Parathyroid adenoma (tissue), 2 donors: Measurements from ENCODE around the gene IRAK2.

Experiments used
- H2AFZ ChIP-seq: fragments of 300-600 bp; sonication (generic); one replicate; pipeline ENCODE4 v1.7.0; 2017; ENCODE audit warnings: antibody characterized with exemption, mild to moderate bottlenecking
- H3K27ac ChIP-seq: fragments of 300-600 bp; sonication (generic); one replicate; pipeline ENCODE4 v1.7.0; 2017
- H3K27me3 ChIP-seq: fragments of 300-600 bp; sonication (generic); one replicate; pipeline ENCODE4 v1.7.0; 2017; ENCODE audit warnings: low read length; ENCODE audit not compliant: control insufficient read depth, insufficient read depth
- H3K36me3 ChIP-seq: fragments of 300-600 bp; sonication (generic); one replicate; pipeline ENCODE4 v1.7.0; 2017; ENCODE audit warnings: low read length; ENCODE audit not compliant: control insufficient read depth, insufficient read depth
- H3K4me1 ChIP-seq: fragments of 300-600 bp; sonication (generic); one replicate; pipeline ENCODE4 v1.7.0; 2017; ENCODE audit warnings: control low read depth
- H3K4me2 ChIP-seq: fragments of 300-600 bp; sonication (generic); one replicate; pipeline ENCODE4 v1.7.0; 2017; ENCODE audit warnings: low read length
- H3K4me3 ChIP-seq: fragments of 300-600 bp; sonication (generic); one replicate; pipeline ENCODE4 v1.7.0; 2017; ENCODE audit warnings: low read depth, low read length
- H3K79me2 ChIP-seq: fragments of 300-600 bp; sonication (generic); one replicate; pipeline ENCODE4 v1.7.0; 2017; ENCODE audit warnings: control low read depth
- H3K9ac ChIP-seq: fragments of 300-600 bp; sonication (generic); one replicate; pipeline ENCODE4 v1.7.0; 2017; ENCODE audit warnings: mild to moderate bottlenecking
- H3K9me3 ChIP-seq: fragments of 300-600 bp; sonication (generic); one replicate; pipeline ENCODE4 v1.7.0; 2017; ENCODE audit warnings: low read length; ENCODE audit not compliant: control insufficient read depth
- TF ChIP-seq, protein P1 (sequence below): fragments of 300-600 bp; sonication (generic); IDR thresholded peaks from one replicate; pipeline ENCODE4 v1.7.0; 2017; ENCODE audit warnings: antibody characterized with exemption, mild to moderate bottlenecking
- donor health status: primary hyperparathyroidism.

IRAK2 gene

GRCh38 chr3:10287936-10288574 lies 123.3 kb downstream of the IRAK2 start:
- Histone ChIP-seq H3K4me1 (no peaks in the 10 kb centered on the region), H3K9ac (no peak overlapping the region), H3K4me2 (no peak overlapping the region), H3K27ac (no peak overlapping the region), H2AFZ (no peak overlapping the region), H3K9me3 (no peaks in the 10 kb centered on the region), H3K79me2 (no peaks in the 10 kb centered on the region), H3K27me3 (no peaks in the 10 kb centered on the region), H3K4me3 (no peak overlapping the region), H3K36me3 (no peaks in the 10 kb centered on the region)
- TF ChIP-seq, protein P1, sequence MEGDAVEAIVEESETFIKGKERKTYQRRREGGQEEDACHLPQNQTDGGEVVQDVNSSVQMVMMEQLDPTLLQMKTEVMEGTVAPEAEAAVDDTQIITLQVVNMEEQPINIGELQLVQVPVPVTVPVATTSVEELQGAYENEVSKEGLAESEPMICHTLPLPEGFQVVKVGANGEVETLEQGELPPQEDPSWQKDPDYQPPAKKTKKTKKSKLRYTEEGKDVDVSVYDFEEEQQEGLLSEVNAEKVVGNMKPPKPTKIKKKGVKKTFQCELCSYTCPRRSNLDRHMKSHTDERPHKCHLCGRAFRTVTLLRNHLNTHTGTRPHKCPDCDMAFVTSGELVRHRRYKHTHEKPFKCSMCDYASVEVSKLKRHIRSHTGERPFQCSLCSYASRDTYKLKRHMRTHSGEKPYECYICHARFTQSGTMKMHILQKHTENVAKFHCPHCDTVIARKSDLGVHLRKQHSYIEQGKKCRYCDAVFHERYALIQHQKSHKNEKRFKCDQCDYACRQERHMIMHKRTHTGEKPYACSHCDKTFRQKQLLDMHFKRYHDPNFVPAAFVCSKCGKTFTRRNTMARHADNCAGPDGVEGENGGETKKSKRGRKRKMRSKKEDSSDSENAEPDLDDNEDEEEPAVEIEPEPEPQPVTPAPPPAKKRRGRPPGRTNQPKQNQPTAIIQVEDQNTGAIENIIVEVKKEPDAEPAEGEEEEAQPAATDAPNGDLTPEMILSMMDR = no peak

DNA sequence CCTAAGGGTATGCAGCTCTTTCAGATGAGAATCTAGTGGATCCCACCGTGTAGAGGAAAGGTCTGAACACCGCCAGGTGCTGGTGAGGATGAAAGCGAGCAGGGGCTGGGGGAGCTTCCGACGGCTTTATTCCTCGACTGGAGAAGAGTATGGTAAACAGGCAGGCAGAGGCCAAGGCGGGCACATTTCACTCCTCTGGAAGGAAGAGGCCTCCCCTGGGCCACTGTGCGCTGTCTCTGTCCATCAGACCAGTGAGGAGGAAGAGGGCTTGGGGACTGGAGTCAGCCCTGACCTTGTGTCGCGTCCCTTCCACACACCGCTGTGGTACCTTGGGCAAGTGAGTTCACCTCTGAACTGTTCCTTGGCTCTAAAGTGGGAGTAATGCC lies 123.8 kb downstream of the IRAK2 start:
- Histone ChIP-seq H3K36me3 (no peaks in the 10 kb centered on the region), H3K4me3 (no peak overlapping the region), H3K9ac (no peak overlapping the region), H3K4me1 (no peaks in the 10 kb centered on the region), H2AFZ (no peak overlapping the region), H3K27me3 (no peaks in the 10 kb centered on the region), H3K79me2 (no peaks in the 10 kb centered on the region), H3K9me3 (no peaks in the 10 kb centered on the region), H3K4me2 (no peak overlapping the region), H3K27ac (no peak overlapping the region)
- TF ChIP-seq, protein P1 = no peak

GRCh38 chr3:10289077-10289476 lies 124.4 kb downstream of the IRAK2 start:
- Histone ChIP-seq H3K36me3 (no peaks in the 10 kb centered on the region), H3K27ac (no peak overlapping the region), H3K27me3 (no peaks in the 10 kb centered on the region), H3K9me3 (no peaks in the 10 kb centered on the region), H3K4me3 (no peak overlapping the region), H2AFZ (no peak overlapping the region), H3K4me1 (no peaks in the 10 kb centered on the region), H3K79me2 (no peaks in the 10 kb centered on the region), H3K4me2 (no peak overlapping the region), H3K9ac (no peak overlapping the region)
- TF ChIP-seq, protein P1 = no peak

DNA sequence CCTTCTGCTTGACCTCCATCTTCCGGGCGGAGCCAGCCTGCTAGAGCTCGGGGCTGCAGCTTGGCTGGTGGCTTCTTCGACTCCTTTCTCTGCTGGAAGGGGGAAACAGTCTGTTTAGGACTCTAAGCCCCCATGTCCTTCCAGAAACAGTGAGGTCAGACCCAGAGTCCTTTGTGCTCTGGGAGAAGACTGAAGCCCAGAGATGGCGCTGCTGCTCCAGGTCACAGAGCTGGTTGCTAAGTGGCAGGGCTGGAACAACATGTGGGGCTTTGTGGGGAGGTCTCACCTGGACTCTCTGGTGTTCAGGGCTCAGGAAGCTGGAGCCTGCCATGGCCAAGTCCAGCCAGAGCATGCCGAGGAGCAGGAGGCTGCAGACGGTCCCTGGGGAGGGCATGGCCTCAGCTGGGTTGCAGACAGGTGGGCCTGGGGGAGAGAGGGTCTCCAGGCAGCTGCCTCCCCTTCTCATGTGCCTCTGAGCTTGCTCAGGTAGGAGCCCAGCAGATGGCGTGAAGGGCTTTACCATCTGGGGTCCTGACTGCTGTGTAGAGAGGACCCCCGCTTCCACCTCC lies 125.2 kb downstream of the IRAK2 start:
- H3K79me2 ChIP-seq = no peaks in the 10 kb centered on the region
- H3K4me1 ChIP-seq = no peaks in the 10 kb centered on the region
- H2AFZ ChIP-seq = no peak overlapping the region
- TF ChIP-seq, protein P1 = no peak
- H3K4me3 ChIP-seq = no peak overlapping the region
- H3K9me3 ChIP-seq = no peaks in the 10 kb centered on the region
- no peaks in the 10 kb centered on the region for H3K27me3 ChIP-seq
- H3K9ac ChIP-seq = no peak overlapping the region
- H3K36me3 ChIP-seq = no peaks in the 10 kb centered on the region
- no peak overlapping the region for H3K4me2 ChIP-seq
- no peak overlapping the region for H3K27ac ChIP-seq
